Breast epithelium (tissue), 4 donors: ENCODE results near the gene PRAMEF5. TPM values are rescaled to one million over a fixed set of nuclear protein-coding genes. Genes with fewer than 3 reads are reported as not detected.
"Not testable (repeated sequence)": the region's sequence is repeated elsewhere in the genome, so short reads cannot be mapped to it uniquely, and the experiment has no call there.

ENCODE experiments used
- DNase-seq, 2 donors: peaks; one replicate each; pipeline ENCODE4 v3.0.0-alpha.2; 2019; ENCODE audit warnings: low spot score in 2 of 2
- H3K27ac ChIP-seq, 2 donors: fragments of 200-600 bp; sonication (generic) in 1 of 2; one replicate each; pipeline ENCODE4 v1.5.1; 2016 to 2019; ENCODE audit warnings: mild to moderate bottlenecking in 1 of 2
- H3K27me3 ChIP-seq, 2 donors: fragments of 200-600 bp; sonication (generic) in 1 of 2; one replicate each; pipeline versions ENCODE4 v1.5.1 to v1.6.0; 2017 to 2019; ENCODE audit warnings: control low read depth in 1 of 2, mild to moderate bottlenecking in 1 of 2
- H3K36me3 ChIP-seq: fragments of 200-600 bp; one replicate; pipeline ENCODE4 v1.5.1; 2019
- H3K4me1 ChIP-seq, 2 donors: fragments of 200-600 bp; sonication (generic); one replicate each; pipeline ENCODE4 v1.5.1; 2016 to 2019; ENCODE audit warnings: control low read depth in 1 of 2
- H3K4me3 ChIP-seq, 3 donors: fragments of 200-600 bp; sonication (generic); 1 replicate in 2 of 3; 2 replicates in 1 of 3; pipeline ENCODE4 v1.5.1; 2016 to 2019; ENCODE audit warnings: mild to moderate bottlenecking in 3 of 3, moderate library complexity in 2 of 3
- H3K9me3 ChIP-seq, 2 donors: fragments of 200-600 bp; sonication (generic) in 1 of 2; one replicate each; pipeline ENCODE4 v1.5.1; 2016 to 2019; ENCODE audit warnings: control low read depth in 1 of 2
- intact Hi-C: fragments of 100-400 bp; cut with DNase I; formaldehyde crosslinking; loops from one replicate; pipeline ENCODE4 v1.15.1; 2023; ENCODE audit warnings: low total_unique reads
- total RNA-seq, 3 donors: library from RNA; depleted of rRNA; stranded (reverse); fragments of >200 nt; gene quantifications; one replicate each; pipeline ENCODE4 v1.1.0, GENCODE V29; 2016

Gene PRAMEF5
- total RNA-seq, 3 donors from 2014 or later: not detected

- H3K27me3 ChIP-seq, H3K9me3 ChIP-seq, H3K4me1 ChIP-seq, H3K4me3 ChIP-seq, H3K36me3 ChIP-seq, H3K27ac ChIP-seq, DNase-seq, intact Hi-C loops: not testable (repeated sequence)
Observed at GRCh38 chr1:13265124-13265523, 11.1 kb downstream of the PRAMEF5 start.

GRCh38 chr1:13277016-13277415, 23.0 kb downstream of the PRAMEF5 start:
- H3K4me1 ChIP-seq, intact Hi-C loops, H3K27me3 ChIP-seq, H3K36me3 ChIP-seq, H3K9me3 ChIP-seq, H3K27ac ChIP-seq, H3K4me3 ChIP-seq, DNase-seq: not testable (repeated sequence)

GRCh38 chr1:13279617-13280016, 25.6 kb downstream of the PRAMEF5 start:
- DNase-seq, H3K36me3 ChIP-seq, H3K9me3 ChIP-seq, H3K4me1 ChIP-seq, H3K27ac ChIP-seq, H3K27me3 ChIP-seq, intact Hi-C loops, H3K4me3 ChIP-seq: not testable (repeated sequence)

DNA sequence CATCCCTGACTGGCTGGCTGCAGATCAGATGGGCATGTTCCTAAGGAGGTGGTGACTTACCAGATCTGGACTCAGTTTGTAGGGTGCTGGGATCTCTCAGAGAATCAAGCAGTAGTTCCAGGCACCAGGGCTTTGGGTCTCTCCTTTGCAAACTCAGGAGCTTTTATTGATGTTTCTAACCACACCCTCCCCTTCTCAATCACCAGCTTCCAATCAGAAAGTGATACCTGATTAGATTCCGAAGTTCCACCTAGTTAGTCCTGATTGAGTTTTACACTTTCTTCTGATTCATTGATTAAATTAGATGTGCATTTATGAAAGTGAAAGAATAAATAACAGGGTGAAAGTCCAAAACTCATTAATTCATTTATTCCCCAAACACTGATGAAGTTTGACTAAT, 31.0 kb downstream of the PRAMEF5 start, which contains the start of gene PRAMEF8:
Gene PRAMEF8, minus strand, starts transcription at position 101 of the 400 bp plus-strand sequence. CDS start 1,046 bp downstream, outside the sequence.
- H3K9me3 ChIP-seq, DNase-seq, H3K27ac ChIP-seq, intact Hi-C loops, H3K36me3 ChIP-seq, H3K4me1 ChIP-seq, H3K4me3 ChIP-seq, H3K27me3 ChIP-seq: not testable (repeated sequence)

DNA sequence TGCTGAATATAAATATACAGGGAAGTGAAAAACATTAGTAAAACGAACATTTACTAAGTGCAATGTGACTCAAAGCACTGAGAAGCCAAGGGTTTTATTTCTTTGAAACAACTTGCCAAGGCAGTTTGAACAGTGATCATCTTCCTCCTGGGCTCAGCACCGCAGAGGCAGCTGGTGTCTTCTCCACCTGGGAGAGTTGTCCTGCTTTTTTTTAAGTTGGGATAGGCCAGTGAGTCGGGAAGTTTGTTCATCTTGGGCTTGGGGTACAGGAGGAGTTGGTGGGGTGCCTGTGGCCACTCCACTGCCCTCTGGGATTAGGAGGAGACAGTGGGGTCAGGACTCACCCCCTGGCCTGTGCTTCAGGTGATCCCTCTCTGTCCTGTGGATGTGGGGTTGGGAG, 35.0 kb downstream of the PRAMEF5 start:
- H3K27me3 ChIP-seq, H3K4me1 ChIP-seq, H3K27ac ChIP-seq, H3K9me3 ChIP-seq, H3K4me3 ChIP-seq, intact Hi-C loops, H3K36me3 ChIP-seq, DNase-seq: not testable (repeated sequence)

GRCh38 chr1:13297216-13297931, 43.4 kb downstream of the PRAMEF5 start:
- intact Hi-C loops, H3K4me1 ChIP-seq, DNase-seq: not testable (repeated sequence)

GRCh38 chr1:13298699-13299098, 44.7 kb downstream of the PRAMEF5 start:
- H3K4me1 ChIP-seq, H3K4me3 ChIP-seq, H3K9me3 ChIP-seq, H3K27ac ChIP-seq, intact Hi-C loops, H3K27me3 ChIP-seq, DNase-seq, H3K36me3 ChIP-seq: not testable (repeated sequence)

More at GRCh38 chr1:13297216-13297931, 43.4 kb downstream of the PRAMEF5 start:
- not testable (repeated sequence) for H3K27ac ChIP-seq, H3K4me3 ChIP-seq, H3K36me3 ChIP-seq, H3K27me3 ChIP-seq, H3K9me3 ChIP-seq

- intact Hi-C loops, H3K4me1 ChIP-seq: not testable (repeated sequence)
Observed at GRCh38 chr1:13302197-13302596, 48.2 kb downstream of the PRAMEF5 start.

DNA sequence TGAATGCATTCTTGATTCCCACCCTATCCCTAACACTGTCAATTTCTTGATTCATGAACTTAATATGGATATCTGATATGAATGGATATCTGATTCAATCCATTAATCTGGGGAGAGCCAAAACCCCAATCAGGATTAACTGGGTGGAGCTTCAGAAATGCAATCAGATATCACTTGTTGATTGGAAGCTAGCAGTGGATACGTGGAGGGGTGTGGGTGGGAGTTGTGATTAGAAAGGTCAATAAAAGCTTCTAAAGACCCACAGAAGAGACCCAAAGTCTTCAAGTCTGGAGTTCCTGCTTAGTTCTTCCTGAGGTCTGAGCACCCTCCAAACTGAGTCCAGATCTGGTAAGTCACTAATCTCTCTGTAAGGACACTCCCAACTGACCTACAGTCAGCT, 49.2 kb downstream of the PRAMEF5 start, which contains the start of gene PRAMEF33:
Gene PRAMEF33, plus strand, starts transcription at position 301 of the 400 bp plus-strand sequence. CDS start 2,416 bp downstream, outside the sequence.
- H3K27me3 ChIP-seq, H3K9me3 ChIP-seq, H3K36me3 ChIP-seq, H3K4me1 ChIP-seq, H3K4me3 ChIP-seq, H3K27ac ChIP-seq, intact Hi-C loops, DNase-seq: not testable (repeated sequence)

More at GRCh38 chr1:13302197-13302596, 48.2 kb downstream of the PRAMEF5 start:
- H3K27me3 ChIP-seq, H3K27ac ChIP-seq, H3K36me3 ChIP-seq, H3K9me3 ChIP-seq, H3K4me3 ChIP-seq, DNase-seq: not testable (repeated sequence)

Other genes with a start within 250 kb of the PRAMEF5 start
- gene PRAMEF27, start 197.6 kb upstream of the PRAMEF5 start, total RNA-seq: not detected
- not detected for gene HNRNPCL3, start 193.4 kb upstream of the PRAMEF5 start, total RNA-seq
- not detected for gene PRAMEF25, start 183.4 kb upstream of the PRAMEF5 start, total RNA-seq
- not detected for gene HNRNPCL2, start 137.3 kb upstream of the PRAMEF5 start, total RNA-seq
- not detected for gene PRAMEF26, start 98.2 kb upstream of the PRAMEF5 start, total RNA-seq
- not detected for gene HNRNPCL4, start 88.6 kb upstream of the PRAMEF5 start, total RNA-seq
- not detected for gene PRAMEF9, start 82.3 kb upstream of the PRAMEF5 start, total RNA-seq
- gene PRAMEF13, start 52.8 kb upstream of the PRAMEF5 start, total RNA-seq: not detected
- gene PRAMEF18, start 28.0 kb upstream of the PRAMEF5 start, total RNA-seq: not detected
- not detected for gene PRAMEF8, start 30.9 kb downstream of the PRAMEF5 start, total RNA-seq
- not detected for gene PRAMEF33, start 49.3 kb downstream of the PRAMEF5 start, total RNA-seq
- gene PRAMEF15, start 61.4 kb downstream of the PRAMEF5 start, total RNA-seq: not detected
- not detected for gene PRAMEF14, start 92.9 kb downstream of the PRAMEF5 start, total RNA-seq
- not detected for gene PRAMEF19, start 117.7 kb downstream of the PRAMEF5 start, total RNA-seq
- gene PRAMEF17, start 135.4 kb downstream of the PRAMEF5 start, total RNA-seq: not detected
- not detected for gene PRAMEF20, start 156.3 kb downstream of the PRAMEF5 start, total RNA-seq